Tibial artery (tissue), 4 donors: Measurements from ENCODE around the gene LRRC53.

Source experiments
- DNase-seq, 2 donors: peaks; one replicate each; pipeline ENCODE4 v3.0.0-alpha.2; 2019
- H3K27ac ChIP-seq, 2 donors: fragments of 200-600 bp; sonication (generic) in 1 of 2; 1 replicate in 1 of 2; 2 replicates in 1 of 2; pipeline ENCODE4 v1.5.1; 2018 to 2019; ENCODE audit warnings: mild to moderate bottlenecking in 1 of 2
- H3K27me3 ChIP-seq, 2 donors: fragments of 200-600 bp; sonication (generic) in 1 of 2; one replicate each; pipeline versions ENCODE4 v1.5.1 to v1.6.0; 2016 to 2019
- H3K36me3 ChIP-seq, 3 donors: fragments of 200-600 bp; sonication (generic) in 2 of 3; one replicate each; pipeline ENCODE4 v1.5.1; 2016 to 2019; ENCODE audit warnings: mild to moderate bottlenecking in 2 of 3
- H3K4me1 ChIP-seq, 4 donors: fragments of 200-600 bp; sonication (generic) in 2 of 4; 1 replicate in 3 of 4; 2 replicates in 1 of 4; pipeline ENCODE4 v1.5.1; 2016 to 2019
- H3K4me3 ChIP-seq, 2 donors: fragments of 200-600 bp; sonication (generic) in 1 of 2; 1 replicate in 1 of 2; 2 replicates in 1 of 2; pipeline ENCODE4 v1.5.1; 2018 to 2019; ENCODE audit warnings: mild to moderate bottlenecking in 2 of 2
- H3K9me3 ChIP-seq, 3 donors: fragments of 200-600 bp; sonication (generic) in 1 of 3; one replicate each; pipeline ENCODE4 v1.5.1; 2016 to 2019
- intact Hi-C: fragments of 100-400 bp; cut with DNase I; formaldehyde crosslinking; loops from one replicate; pipeline ENCODE4 v1.15.0; 2023; ENCODE audit warnings: low total_unique reads
- TF ChIP-seq, protein P1 (sequence below), 2 experiments: fragments of 200-600 bp in 1 of 2; fragments of 450-650 bp in 1 of 2; IDR thresholded peaks; one replicate each; pipeline ENCODE4 v1.5.1; 2017 to 2019; ENCODE audit warnings: antibody characterized with exemption in 2 of 2, mild to moderate bottlenecking in 1 of 2, moderate library complexity in 1 of 2

The LRRC53 gene

DNA sequence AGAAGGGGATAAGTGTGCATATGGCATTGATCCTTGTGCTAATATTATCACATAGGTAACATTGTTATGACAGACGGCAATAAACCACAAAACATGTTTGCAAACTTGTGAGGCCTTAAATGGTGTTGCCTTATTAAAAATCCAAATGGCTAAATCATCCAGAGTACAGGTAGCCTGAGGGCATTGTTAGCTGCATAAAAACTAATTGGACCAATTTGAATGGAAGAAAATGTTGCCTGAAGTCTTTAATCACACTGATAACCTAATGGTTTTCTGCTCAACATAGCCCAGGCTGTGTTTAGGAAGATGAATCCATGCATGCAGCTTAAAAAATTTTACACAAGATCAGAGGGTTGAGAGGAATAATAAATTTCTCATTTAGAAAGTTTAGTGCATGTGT is 19.4 kb upstream of the LRRC53 start:
- Histone ChIP-seq H3K4me3 (no peak overlapping the region), H3K9me3 (no peaks in the 10 kb centered on the region), H3K36me3 (no peaks in the 10 kb centered on the region), H3K4me1 (peaks cover 0 to 7% (median 0%) of the 10 kb centered on the region in 4 donors), H3K27ac (no peak overlapping the region), H3K27me3 (no peaks in the 10 kb centered on the region)
- DNase-seq: no peak
- intact Hi-C loops: no loop called here
- TF ChIP-seq, protein P1, sequence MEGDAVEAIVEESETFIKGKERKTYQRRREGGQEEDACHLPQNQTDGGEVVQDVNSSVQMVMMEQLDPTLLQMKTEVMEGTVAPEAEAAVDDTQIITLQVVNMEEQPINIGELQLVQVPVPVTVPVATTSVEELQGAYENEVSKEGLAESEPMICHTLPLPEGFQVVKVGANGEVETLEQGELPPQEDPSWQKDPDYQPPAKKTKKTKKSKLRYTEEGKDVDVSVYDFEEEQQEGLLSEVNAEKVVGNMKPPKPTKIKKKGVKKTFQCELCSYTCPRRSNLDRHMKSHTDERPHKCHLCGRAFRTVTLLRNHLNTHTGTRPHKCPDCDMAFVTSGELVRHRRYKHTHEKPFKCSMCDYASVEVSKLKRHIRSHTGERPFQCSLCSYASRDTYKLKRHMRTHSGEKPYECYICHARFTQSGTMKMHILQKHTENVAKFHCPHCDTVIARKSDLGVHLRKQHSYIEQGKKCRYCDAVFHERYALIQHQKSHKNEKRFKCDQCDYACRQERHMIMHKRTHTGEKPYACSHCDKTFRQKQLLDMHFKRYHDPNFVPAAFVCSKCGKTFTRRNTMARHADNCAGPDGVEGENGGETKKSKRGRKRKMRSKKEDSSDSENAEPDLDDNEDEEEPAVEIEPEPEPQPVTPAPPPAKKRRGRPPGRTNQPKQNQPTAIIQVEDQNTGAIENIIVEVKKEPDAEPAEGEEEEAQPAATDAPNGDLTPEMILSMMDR (IDR thresholded peaks at IDR 0.05): no peak

DNA sequence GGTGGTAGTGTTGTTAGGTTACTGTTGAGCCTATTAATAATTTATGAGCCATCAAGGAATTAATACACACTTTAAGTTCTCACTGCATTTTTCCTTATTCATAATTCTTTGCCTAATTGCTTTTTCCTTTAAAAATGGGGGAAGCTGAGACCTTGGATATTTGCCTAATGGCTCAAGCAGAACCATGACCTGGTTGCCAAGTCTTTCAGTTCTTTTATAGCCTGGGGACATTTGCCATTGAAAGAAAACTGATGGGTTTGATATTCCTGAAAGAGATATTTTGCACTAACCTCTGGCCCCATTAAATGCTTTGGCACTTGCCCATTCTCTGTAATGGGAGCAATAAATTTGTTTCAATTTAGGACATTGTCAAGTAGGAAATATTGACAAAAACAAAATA is 18.5 kb upstream of the LRRC53 start:
- Histone ChIP-seq H3K4me1 (peaks cover 0 to 7% (median 0%) of the 10 kb centered on the region in 4 donors), H3K4me3 (no peak overlapping the region), H3K27me3 (no peaks in the 10 kb centered on the region), H3K36me3 (no peaks in the 10 kb centered on the region), H3K9me3 (no peaks in the 10 kb centered on the region), H3K27ac (no peak overlapping the region)
- intact Hi-C loops: no loop called here
- TF ChIP-seq, protein P1 (IDR thresholded peaks at IDR 0.05): no peak
- no peak for DNase-seq

DNA sequence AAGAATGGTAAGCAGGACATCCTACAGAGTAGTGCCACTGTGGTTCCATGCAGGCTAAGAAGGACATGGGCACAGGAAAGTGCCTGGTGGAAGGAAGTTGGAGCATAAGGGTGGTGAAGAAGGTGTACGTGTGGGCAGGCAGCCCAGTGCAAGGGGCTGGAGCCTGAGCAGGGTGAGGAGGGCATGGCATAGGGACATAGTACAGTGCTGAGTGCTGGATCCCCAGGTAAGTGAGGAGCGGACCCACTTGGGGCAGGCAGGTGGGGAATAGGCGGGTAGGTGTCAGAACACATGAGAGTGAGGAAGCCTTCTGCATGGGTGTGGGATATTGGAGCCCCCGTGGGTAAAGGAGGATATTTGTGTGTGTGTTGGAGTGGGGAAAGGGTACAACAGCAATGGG is 15.7 kb upstream of the LRRC53 start:
- H3K4me1 ChIP-seq: no peaks in the 10 kb centered on the region
- no peak overlapping the region for H3K4me3 ChIP-seq
- no peaks in the 10 kb centered on the region for H3K36me3 ChIP-seq
- TF ChIP-seq, protein P1 (IDR thresholded peaks at IDR 0.05): no peak
- H3K27ac ChIP-seq: no peak overlapping the region
- DNase-seq: no peak
- intact Hi-C loops: no loop called here
- no peaks in the 10 kb centered on the region for H3K27me3 ChIP-seq
- no peaks in the 10 kb centered on the region for H3K9me3 ChIP-seq

DNA sequence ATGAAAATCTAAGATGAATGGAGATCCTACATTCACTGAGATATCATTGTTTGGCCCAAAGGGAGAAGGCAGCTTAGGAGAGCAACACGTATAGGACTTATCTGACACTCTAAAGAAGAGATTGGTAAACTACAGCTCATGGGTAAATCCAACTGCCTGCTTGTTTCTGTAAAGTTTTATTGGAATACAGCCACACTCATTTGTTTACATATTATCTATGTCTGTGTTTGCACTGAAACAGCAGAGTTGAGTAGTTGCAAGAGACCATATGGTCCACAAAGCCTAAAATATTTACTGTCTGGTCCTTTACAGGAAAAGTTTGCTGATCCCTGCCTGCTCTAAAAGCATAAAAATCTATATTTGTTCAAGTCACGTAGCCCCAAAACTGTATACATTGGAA is 14.3 kb upstream of the LRRC53 start:
- H3K27ac ChIP-seq: no peak overlapping the region
- no peaks in the 10 kb centered on the region for H3K9me3 ChIP-seq
- no peaks in the 10 kb centered on the region for H3K27me3 ChIP-seq
- intact Hi-C loops: no loop called here
- no peaks in the 10 kb centered on the region for H3K36me3 ChIP-seq
- H3K4me1 ChIP-seq: no peaks in the 10 kb centered on the region
- no peak overlapping the region for H3K4me3 ChIP-seq
- TF ChIP-seq, protein P1 (IDR thresholded peaks at IDR 0.05): no peak
- DNase-seq: no peak

DNA sequence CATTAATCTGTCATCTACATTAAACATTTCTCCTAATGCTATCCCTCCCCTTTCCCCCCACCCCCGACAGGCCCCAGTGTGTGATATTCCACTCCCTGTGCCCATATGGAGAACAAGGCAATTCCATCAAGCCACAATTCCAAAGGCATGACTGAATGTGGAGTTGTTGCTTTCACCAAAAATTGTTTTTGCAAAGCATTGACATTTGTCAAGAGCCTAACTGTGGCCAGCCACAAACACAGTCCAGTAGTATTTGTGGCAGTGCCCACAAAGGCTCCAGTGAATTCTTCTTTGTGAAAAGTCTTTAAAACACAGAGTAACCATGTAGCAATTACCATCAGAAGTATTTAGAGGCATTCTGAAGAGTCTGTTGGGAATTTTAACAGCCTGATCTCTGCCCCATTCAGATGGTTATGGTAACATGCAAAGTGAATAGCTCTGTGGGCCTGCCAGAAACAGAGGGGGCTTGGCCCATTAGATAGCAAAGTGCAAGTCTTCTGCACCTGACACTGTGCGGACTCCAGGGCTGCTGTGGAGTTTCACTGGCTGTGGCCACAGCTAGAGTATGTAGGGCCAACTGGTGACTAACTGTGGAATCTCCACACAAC is 11.6 kb upstream of the LRRC53 start:
- Histone ChIP-seq H3K36me3 (no peaks in the 10 kb centered on the region), H3K4me3 (no peak overlapping the region), H3K4me1 (no peaks in the 10 kb centered on the region), H3K27me3 (no peaks in the 10 kb centered on the region), H3K9me3 (no peaks in the 10 kb centered on the region), H3K27ac (no peak overlapping the region)
- intact Hi-C loops: no loop called here
- DNase-seq: no peak
- TF ChIP-seq, protein P1 (IDR thresholded peaks at IDR 0.05): no peak

DNA sequence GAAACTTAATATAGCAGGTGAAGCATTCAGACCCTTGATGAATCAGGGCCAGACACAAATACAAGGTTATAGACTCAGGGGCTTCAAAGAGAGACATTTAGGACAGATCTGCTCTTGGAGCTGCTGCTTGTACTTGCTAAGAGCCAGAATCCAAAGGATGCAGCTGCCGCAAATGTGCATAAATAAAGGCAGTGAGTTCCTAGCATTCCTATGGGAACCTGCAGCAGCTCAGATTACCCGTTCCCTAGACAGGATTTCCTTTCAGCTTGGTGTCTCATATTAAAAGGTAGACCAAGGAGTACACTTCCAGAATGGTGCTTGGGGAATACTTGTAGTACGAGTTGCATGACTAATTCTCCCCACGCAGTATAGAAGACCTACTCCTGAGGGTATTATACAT is 9.7 kb upstream of the LRRC53 start:
- Histone ChIP-seq H3K27ac (no peak overlapping the region), H3K9me3 (no peaks in the 10 kb centered on the region), H3K4me1 (no peaks in the 10 kb centered on the region), H3K27me3 (no peaks in the 10 kb centered on the region), H3K4me3 (no peak overlapping the region), H3K36me3 (no peaks in the 10 kb centered on the region)
- intact Hi-C loops: no loop called here
- no peak for DNase-seq
- TF ChIP-seq, protein P1 (IDR thresholded peaks at IDR 0.05): no peak
